Stimulated activated CD4-positive, alpha-beta T cell treated with anti-CD3 and anti-CD28 coated beads, Interleukin-12 subunit alpha, Interleukin-12 subunit beta, amount 100 ng/mL, for 4 hours (primary cell): ENCODE data around the gene PCGF3.
"Not testable (repeated sequence)": the region's sequence is repeated elsewhere in the genome, so short reads cannot be mapped to it uniquely, and the experiment has no call there.

Experiments
- DNase-seq: peaks from one replicate; pipeline ENCODE4 v3.0.0-alpha.2; 2020

PCGF3 gene

GRCh38 chr4:726235-726787 is 20.7 kb downstream of the PCGF3 start:
- no peak for DNase-seq

DNA sequence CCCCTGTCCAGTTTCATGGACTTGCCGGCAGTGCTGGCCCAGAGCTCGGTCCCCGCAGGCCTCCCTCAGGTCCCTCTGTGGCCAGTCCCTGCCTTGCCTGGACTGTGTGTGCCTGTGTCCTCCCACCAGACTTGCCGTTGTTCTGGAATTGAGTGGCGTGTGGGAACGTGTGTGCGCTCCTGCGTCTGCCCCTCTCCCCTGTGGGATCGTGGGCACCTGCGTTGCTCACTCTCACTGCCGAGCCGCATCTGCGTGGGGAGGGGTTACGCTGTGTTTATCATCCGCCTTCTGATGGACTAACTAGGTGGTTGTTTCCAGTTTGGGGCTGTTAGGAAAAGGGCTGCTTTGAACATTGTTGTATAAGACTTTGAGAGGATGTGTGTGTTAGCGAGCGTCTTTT is 21.2 kb downstream of the PCGF3 start:
- no peak for DNase-seq

DNA sequence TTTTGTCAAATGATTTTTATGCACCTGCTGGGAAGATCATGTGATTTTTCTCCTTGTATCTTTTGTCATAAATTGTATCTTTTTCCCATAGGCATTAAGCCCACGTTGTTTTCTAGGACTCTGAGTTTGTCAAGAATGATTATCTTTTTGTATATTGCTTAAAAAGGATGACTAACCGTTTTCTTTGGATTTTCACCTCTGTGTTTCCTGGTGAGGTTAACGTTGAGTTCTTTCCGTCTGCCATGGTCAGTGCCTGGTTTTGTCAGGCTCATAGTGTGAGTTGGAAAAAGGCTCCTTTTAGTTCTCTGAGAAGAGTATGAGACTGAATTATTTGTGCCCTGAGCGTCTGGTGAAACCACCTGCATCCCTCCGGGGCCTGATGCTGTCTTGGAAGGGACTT is 21.9 kb downstream of the PCGF3 start:
- no peak for DNase-seq

DNA sequence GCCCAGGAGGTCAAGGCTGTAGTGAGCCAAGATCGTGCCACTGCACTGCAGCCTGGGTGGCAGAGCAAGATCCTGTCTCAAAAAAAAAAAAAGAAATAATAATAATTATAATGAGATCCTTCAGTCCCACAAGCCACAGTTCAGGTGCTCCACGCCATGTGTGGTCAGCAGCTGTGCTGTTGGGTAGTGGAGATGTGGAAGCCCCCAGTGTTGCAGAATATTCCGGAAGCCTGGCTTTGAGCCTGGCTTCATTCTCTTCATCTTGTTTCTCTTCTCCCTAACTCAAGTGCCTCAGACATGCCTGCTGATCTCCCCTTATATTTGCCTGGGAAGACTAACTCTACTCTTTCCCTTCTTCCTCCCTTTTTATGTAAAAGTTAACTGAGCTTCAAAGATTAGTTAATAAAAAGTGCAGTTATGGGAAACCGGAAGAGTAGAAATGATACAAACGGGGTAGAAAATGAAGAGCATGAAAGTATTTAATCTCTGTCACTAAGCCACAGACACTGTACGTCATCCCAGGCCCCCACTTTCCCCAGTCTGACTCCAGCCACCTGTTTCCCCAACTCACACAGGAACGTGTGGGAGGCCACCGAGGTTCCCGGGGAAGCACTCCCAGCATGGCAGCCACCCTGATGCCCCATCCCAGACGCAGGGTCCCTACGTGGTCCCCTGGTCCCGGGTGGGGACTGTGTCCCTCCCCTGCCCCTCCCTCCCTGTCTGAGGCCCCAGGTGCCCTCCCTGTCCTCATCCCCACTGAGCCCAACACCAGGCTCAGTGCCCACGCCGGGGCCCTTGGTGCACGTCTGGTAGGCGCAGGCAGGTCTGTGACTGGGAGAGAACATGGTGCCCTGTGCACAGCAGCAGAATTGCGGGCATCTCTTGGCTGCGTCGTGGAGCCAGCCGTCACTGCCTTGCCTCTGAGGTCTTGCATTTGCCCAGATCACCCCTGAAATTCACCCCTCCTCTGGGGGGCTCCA is 24.0 kb downstream of the PCGF3 start:
- no peak for DNase-seq

DNA sequence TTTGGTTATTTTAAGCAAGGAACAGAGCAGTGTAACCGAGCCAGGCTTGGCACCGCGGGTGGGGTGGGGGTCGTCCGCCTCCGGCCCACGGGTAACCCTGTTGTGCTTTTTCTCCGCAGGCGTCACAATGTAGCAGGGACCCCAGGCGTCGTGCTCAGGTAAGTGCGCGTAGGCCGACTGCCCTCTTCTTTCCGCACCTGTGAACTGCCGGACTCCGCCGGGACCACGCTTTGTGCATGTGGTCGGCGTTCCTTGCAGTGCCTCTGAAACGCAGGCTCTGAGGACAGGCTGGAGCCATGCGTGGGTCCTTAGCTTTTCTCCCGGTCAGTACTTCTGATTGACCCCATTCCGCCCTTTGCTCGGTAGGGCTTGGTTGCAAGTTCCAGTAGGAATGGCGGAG is 24.9 kb downstream of the PCGF3 start:
- no peak for DNase-seq

GRCh38 chr4:730946-731904 is 25.6 kb downstream of the PCGF3 start:
- not testable (repeated sequence) for DNase-seq

GRCh38 chr4:731954-732353 is 26.3 kb downstream of the PCGF3 start:
- not testable (repeated sequence) for DNase-seq

DNA sequence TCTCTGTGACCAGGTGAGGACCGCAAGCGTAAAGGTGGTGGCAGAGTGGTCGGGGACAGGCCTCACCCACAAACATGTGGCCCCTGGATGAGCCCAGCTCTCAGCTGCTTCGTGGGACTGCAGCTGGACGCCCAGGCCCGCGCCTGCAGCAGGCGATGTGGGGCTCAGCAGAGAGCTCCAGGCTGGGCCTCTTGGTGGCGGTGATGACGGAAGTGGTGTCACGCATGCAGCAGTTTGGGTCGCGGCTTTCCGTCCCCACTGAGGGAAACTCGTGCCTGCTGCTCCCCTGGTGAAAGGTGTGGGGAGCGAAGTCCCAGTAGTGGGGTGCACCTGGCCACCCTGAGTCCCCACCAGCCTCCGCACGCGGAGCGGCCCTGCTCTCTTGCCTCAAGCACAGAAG is 26.9 kb downstream of the PCGF3 start:
- DNase-seq = no peak

- no peak for DNase-seq
Measured at GRCh38 chr4:732911-733630, 27.4 kb downstream of the PCGF3 start.

DNA sequence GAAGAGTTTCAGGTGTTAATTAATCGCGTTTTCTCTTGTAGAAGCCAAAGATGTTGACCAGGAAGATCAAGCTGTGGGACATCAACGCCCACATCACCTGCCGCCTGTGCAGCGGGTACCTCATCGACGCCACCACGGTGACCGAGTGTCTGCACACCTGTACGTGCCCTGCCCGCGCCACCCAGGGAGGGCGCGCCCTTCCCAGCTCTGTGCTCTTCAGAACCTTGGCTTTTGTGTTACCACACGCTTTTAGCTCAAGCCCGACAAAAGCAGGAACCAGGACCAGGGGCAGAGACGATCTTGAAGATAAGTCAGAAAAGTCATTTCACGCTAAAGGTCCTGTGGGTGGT is 28.0 kb downstream of the PCGF3 start:
- DNase-seq = no peak

DNA sequence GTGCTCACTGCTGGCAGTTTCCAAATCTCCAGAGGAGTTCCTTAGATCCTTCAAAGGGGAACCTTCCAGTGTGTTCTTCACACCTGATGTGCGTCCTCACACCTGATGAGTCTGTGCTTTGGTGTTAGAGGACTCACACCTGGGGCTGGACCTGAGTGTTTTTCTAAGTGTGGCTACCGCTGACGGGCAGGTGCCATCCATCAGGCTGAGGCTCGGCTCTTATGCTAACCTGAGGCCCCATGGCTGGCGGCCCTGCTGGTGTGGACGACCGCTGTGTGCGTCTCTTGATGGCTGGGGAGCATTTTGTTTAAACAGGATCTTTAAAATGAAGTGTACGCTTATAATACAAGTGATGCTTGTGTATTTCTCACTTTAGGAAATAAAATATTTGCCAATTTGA is 28.4 kb downstream of the PCGF3 start:
- no peak for DNase-seq

DNA sequence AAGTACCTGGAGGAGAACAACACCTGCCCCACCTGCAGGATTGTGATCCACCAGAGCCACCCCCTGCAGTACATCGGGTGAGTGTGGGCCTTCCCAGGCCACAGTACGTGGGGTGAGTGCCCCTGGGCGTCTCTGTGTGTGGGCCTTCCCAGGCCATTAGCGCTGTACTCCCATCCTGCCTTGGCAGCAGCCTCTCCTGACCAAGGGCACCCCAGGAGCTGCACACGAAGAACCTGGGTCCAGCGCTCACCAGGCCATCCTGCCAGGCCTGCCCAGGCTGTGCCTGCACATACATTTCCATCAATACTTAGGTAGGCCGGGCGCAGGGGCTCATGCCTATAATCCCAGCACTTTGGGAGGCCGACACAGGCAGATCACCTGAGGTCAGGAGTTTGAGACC is 29.3 kb downstream of the PCGF3 start:
- no peak for DNase-seq

GRCh38 chr4:735583-735982 is 30.0 kb downstream of the PCGF3 start:
- DNase-seq = no peak

DNA sequence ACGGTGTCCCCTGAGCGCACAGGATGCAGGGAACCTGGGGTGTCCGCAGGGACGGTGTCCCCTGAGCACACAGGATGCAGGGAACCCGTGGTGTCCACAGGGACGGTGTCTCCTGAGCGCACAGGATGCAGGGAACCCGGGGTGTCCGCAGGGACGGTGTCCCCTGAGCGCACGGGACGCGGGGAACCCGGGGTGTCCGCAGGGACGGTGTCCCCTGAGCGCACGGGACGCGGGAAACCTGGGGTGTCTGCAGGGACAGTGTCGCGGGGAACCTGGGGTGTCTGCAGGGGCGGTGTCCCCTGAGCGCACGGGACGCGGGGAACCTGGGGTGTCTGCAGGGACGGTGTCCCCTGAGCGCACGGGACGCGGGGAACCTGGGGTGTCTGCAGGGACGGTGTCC is 30.9 kb downstream of the PCGF3 start:
- DNase-seq = not testable (repeated sequence)

GRCh38 chr4:738781-739280 is 33.2 kb downstream of the PCGF3 start:
- DNase-seq = no peak

- no peak for DNase-seq
Measured at GRCh38 chr4:739569-739968, 33.9 kb downstream of the PCGF3 start.

- DNase-seq = no peak
Measured at GRCh38 chr4:740011-740410, 34.4 kb downstream of the PCGF3 start.

GRCh38 chr4:740656-741282 is 35.1 kb downstream of the PCGF3 start:
- DNase-seq = no peak

DNA sequence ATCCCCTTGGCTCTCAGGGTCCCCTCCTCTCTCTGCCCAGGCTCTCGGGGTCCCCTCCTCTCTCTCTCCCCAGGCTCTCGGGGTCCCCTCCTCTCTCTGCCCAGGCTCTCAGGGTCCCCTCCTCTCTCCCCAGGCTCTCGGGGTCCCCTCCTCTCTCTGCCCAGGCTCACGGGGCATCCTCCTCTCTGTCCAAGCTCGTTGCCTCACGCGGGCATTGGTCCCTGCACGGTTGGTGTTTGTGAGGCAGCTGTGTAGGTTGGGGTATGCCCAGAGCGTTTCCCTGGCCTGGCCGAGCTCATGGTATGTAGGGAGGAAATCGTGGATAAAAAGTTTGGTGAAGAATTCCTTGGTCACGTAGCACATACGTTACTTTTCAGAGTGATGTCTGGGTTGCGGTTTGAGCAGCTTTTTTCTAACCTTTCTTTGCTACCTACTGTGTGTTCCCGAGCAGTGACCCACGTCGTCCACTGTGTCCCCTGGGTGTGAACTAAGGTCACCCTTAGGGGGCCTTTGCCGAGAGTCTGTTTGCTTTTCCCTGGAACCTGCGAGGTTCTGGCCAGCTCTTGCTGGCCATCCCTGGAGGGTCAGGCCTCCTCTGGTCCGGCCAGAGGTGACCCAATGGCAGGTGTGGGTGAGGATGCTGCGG is 36.6 kb downstream of the PCGF3 start:
- DNase-seq = no peak

DNA sequence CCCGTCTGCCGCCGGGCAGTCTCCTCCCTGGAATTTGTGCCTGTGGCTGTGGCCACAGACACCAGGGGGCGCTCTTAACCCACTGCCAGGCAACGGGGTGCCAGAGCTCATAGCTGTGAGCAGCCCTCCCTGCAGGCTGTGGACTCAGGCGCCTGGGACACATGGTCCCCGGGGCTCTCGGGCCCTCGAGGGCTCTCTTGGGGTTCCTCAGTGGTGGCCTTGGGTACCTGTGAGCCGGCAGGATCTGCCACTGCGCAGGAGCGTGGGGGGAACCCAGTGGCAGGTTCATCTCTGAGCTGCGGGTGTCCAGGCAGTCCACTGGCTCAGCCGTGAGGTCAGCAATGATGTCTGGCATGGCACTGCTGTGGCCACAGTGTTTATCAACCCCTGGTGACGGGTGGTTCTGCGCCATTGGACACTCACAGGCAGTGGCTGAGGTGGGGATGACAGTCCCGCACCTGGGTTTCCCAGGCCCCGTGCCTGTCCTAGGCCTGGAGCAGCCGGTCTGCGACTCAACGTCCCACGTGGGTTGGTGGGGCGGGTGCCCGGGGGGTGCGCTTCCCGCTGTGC is 37.2 kb downstream of the PCGF3 start:
- peak; percentile 80 for DNase-seq
